GM12892 (cell line): ENCODE measurements around the gene UBE2Z.
"Not testable (repeated sequence)": the region's sequence is repeated elsewhere in the genome, so short reads cannot be mapped to it uniquely, and the experiment has no call there.

ENCODE experiments used
- DNase-seq: peaks from one replicate; pipeline ENCODE4 v3.0.0; 2011; ENCODE audit not compliant: insufficient read length
- FAIRE-seq: peaks from 2 replicates; lab custom pipeline; 2011; peaks lifted over from hg19 to GRCh38; lab: Jason Lieb, UNC
- POLR2A ChIP-seq: IDR thresholded peaks from 2 replicates; pipeline ENCODE4 v1.6.1; 2011; ENCODE audit warnings: low read depth, low read length, control low read depth
- POLR2AphosphoS5 ChIP-seq: IDR thresholded peaks from 2 replicates; pipeline ENCODE4 v1.6.1; 2011; ENCODE audit warnings: low read depth, low read length, control low read depth
- TAF1 ChIP-seq: IDR thresholded peaks from 2 replicates; pipeline ENCODE4 v1.6.1; 2011; ENCODE audit warnings: low read depth, mild to moderate bottlenecking, control low read depth, low read length, borderline replicate concordance

Gene UBE2Z

DNA sequence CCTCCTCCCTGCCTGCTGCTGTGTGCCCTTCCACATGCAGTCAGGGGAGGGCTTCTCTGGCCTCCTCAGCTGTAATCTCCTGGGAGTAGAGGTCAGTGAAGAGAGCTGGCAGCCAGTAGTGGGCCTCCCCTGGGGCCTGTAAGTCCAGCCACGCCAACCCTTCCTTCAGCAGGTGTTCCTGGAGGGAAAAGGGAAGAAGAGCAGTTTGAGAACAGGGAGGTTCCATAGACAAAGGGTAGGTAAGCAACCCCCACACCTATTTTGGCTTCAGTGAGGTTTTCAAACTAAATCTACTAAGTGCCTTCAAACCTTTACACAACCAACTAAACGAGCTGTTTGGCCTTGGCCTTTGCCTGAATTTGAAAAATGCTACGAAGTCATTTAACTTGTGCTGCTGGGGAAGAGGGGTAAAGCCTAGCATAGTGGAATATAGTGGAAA lies 22.2 kb downstream of the UBE2Z start:
- TF ChIP-seq POLR2AphosphoS5 = 0 out of 2 replicates have a peak, but pooled peaks have one; percentile 40
- TF ChIP-seq POLR2A = peak; percentile 67; the same call in 1 of the 2 replicates
- TF ChIP-seq TAF1 = no peak
- DNase-seq = no peak
- no peak for FAIRE-seq

GRCh38 chr17:48933035-48933434 lies 24.8 kb downstream of the UBE2Z start:
- DNase-seq (no peak), FAIRE-seq (no peak)
- TF ChIP-seq POLR2A (peak; percentile 4; the same call in 1 of the 2 replicates), POLR2AphosphoS5 (no peak)

DNA sequence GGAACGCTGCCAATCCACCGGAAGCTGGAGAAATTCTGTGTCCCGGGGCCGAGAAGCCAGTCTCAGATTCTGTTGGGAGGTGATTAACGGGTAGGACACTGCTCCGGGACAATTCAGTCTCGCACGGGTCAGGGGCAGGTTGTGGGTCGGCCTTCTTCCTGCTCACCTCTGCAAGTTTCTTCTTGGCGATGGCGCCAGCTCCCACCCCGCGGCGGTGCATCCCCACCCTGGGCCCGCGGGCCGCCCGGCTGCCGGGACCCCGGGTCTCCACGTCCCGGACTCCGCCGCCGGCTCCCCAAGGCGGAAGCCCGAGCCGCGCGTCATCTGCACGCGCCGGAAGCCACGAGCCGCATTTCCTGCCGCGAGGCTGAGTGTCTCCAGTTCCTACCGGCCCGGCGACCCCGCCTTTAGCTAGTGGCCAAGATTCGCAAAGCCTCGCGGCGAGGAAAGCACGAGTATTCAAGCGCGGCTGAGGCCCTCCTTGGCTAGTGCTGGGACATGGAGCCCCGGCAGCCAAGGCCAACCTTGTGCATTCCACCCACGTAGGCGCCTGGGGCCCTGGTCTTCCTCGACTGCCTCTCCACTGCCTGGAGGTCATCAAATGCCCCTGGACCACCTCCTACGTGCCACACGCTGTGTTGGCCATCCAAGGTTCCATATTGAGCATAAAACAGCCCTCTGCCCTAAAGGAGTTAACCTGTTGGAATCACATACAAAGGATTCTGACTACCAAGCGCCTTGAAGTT lies 36.5 kb downstream of the UBE2Z start, which contains the start of gene SNF8:
TSS of gene SNF8 (minus strand) at position 328 of the 746 bp plus-strand sequence. CDS start at position 220, 108 bp downstream.
- FAIRE-seq (peak; percentile 87), DNase-seq (peak; percentile 98)
- no peak; the same call in none of the 2 replicates for TF ChIP-seq POLR2A
- TF ChIP-seq POLR2AphosphoS5 = peak; percentile 80
- TF ChIP-seq TAF1 = peak; percentile 80

GRCh38 chr17:48945261-48945651 lies 37.0 kb downstream of the UBE2Z start:
- DNase-seq, FAIRE-seq: not testable (repeated sequence)

DNA sequence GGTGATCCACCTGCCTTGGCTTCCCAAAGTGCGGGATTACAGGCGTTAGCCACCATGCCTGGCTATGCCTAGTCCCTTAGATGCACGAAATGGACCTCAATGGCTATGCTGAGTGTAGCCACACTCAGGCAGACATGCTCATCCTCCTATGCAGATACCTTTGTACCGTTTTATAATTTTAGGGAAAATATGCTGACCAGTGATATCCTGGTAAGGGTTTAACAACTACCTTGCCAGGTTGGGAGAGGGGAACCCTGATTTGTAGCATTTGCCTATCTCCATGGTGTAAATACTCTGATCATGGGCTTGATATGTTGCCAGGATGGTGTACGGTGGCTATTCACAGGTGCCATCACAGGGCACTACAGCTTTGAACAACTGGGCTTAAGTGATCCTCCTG lies 43.4 kb downstream of the UBE2Z start:
- FAIRE-seq (no peak), DNase-seq (no peak)
- no peak for TF ChIP-seq TAF1
- no peak for TF ChIP-seq POLR2A
- TF ChIP-seq POLR2AphosphoS5 = no peak

DNA sequence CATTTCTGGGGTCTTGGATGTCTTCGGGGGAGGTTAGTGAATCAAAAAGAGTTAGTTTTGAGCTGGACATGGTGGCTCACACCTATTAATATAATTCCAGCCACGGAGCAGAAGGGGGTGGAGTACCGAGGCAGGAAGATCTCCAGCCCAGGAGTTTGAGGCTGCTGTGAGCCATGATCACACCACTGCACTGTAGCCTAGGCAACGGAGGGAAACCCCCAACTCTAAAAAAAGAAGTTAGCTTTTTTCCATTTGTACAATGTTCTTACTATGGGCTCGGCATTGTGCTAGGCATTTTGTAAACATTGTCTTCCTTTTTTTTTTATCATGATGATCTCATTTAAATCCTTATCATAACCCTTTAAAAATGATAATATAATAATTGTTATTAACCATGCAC lies 44.7 kb downstream of the UBE2Z start:
- DNase-seq (no peak), FAIRE-seq (no peak)
- no peak for TF ChIP-seq TAF1
- TF ChIP-seq POLR2AphosphoS5 = no peak

GRCh38 chr17:48954300-48954755 lies 46.1 kb downstream of the UBE2Z start:
- TF ChIP-seq TAF1 = no peak
- no peak for TF ChIP-seq POLR2A
- TF ChIP-seq POLR2AphosphoS5 = no peak
- FAIRE-seq (peak; percentile 56), DNase-seq (no peak)

DNA sequence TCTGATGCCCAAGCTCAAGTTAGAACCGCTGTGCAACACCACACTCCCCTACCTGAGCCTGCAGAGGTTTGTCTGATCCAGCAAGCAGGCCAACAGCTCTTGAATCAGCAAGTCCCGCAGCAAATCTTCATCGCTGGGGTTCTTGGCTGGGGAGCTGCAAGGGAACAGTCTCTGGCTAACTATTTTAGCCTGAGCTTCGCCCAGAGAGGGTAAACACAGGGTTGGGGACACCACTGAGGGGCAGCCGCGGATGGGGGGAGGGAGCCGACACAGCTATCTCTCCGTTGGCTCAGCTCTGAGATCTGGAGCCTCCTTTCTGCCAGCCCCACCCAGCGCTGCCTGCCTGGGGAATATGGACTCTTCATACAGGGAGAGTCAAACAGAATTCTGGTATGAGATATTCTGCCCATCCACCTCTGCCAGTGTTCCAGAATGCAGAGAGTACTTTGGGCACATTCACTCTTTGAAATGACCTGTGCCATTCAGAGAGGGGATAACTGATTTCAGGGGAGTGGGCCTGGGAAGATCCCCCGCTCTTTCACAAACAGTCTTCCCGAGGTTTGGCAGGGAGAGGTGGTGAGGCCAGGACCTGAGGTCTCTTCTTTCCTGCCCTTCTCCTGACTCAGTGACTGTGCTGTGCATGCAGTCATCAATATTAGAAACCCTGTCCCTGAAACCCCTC lies 52.8 kb downstream of the UBE2Z start:
- DNase-seq = no peak
- TF ChIP-seq POLR2A = no peak
- TF ChIP-seq TAF1 = no peak
- no peak for TF ChIP-seq POLR2AphosphoS5
- FAIRE-seq = no peak

DNA sequence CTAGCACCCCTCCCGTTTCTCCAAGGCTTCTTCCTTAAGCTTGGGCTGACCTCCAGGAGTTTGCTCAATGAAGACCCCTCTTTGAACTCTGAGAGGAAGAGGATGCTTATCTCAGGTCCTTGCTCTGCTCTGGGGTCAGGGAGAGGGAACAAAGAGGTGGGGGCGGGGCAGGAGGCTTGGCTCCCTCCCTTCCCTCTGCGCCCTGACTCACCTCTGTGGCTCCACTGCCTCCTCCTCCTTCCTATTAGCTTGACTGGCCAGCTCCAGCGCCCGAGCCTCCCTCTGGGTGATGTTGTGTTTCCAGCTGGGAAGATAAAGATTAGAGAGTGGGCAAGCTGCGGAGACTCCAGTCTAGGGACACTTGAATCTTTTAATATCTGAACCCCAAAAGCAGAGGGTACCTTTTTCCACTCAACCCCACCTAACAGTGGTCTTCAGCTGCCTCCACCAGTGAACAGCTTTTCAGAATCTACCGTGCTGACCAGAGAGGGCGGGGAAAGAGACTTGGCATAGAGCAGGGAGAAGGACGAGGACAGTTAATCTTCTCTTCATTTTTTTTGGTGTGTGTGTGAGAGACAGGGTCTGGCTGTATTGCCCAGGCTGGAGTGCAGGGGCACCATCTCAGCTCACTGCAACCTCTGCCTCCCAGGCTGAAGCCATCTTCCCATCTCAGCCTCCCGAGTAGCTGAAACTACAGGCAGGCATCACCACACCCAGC lies 53.5 kb downstream of the UBE2Z start:
- TF ChIP-seq POLR2AphosphoS5 (no peak), TAF1 (no peak), POLR2A (no peak)
- DNase-seq (no peak), FAIRE-seq (no peak)

DNA sequence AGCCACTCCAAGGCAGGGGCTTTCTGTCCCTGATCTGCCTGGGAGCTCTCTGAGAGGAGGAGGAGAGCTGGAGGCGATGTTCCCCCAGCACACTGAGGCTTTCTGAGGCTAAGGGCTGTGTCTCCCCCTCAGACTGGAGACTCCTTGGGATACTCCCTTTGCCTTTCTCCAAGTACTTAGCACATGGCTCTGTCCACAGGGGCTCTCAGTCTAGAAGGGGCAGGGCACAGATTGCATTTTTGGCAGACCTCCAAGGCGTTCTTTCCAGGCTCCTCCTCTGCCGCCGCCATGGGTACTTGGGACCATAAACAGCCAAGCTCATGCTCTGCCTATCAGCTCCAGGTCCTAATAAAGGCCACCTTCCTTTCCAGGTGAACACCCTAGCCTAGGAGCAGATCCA lies 62.0 kb downstream of the UBE2Z start:
- TF ChIP-seq POLR2A (no peak), POLR2AphosphoS5 (no peak), TAF1 (no peak)
- no peak for FAIRE-seq
- no peak for DNase-seq

- TF ChIP-seq TAF1 (no peak), POLR2A (no peak), POLR2AphosphoS5 (no peak)
- DNase-seq (no peak), FAIRE-seq (no peak)
Observed at GRCh38 chr17:48970865-48971687, 62.9 kb downstream of the UBE2Z start.

DNA sequence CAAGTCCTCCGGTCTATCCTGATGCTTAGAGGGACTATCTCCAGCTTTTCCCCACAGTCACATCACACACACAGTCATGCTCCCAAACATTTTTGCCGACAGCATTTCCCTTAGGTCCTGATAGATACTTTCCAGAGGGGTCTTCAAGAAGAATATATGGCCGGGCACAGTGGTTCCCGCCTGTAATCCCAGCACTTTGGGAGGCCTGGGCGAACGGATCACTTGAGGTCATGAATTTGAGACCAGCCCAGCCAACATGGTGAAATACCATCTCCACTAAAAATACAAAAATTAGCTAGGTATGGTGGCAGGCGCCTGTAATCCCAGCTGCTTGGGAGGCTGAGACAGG lies 64.5 kb downstream of the UBE2Z start:
- TF ChIP-seq POLR2A = no peak
- TF ChIP-seq TAF1 = no peak
- no peak for TF ChIP-seq POLR2AphosphoS5
- FAIRE-seq (no peak), DNase-seq (no peak)

- DNase-seq (no peak), FAIRE-seq (no peak)
- TF ChIP-seq POLR2A (no peak), TAF1 (no peak), POLR2AphosphoS5 (no peak)
Observed at GRCh38 chr17:48973806-48974205, 65.6 kb downstream of the UBE2Z start.
